ENCODE measurements around the gene SETBP1. TPM values are rescaled to one million over a fixed set of nuclear protein-coding genes. Genes with fewer than 3 reads are reported as not detected.

SETBP1 gene
- total RNA-seq, 1 experiment from 2014 or later = 9.6 TPM

GRCh38 chr18:45057955-45058600 is 377.4 kb downstream of the SETBP1 start:
- DNase-seq (ENCODE audit: low spot score) (no peak), ATAC-seq (no peak)
- ChIA-PET POLR2A (no interaction called here), CTCF (no interaction called here)
- no peaks in the 10 kb centered on the region for H3K9me3 Mint-ChIP-seq
- TF ChIP-seq SOX15 (CRISPR knock-in tag; IDR thresholded peaks at IDR 0.05) (no peak), USF2 (CRISPR knock-in tag; IDR thresholded peaks at IDR 0.05) (no peak), ZSCAN18 (CRISPR knock-in tag; IDR thresholded peaks at IDR 0.05) (no peak), ARID4B (CRISPR knock-in tag; IDR thresholded peaks at IDR 0.05; ENCODE audit: borderline replicate concordance) (no peak), NFYB (CRISPR knock-in tag; conservative IDR thresholded peaks at IDR 0.05; ENCODE audit: low read depth) (no peak), NR1H2 (CRISPR knock-in tag; IDR thresholded peaks at IDR 0.05) (no peak), ZNF232 (CRISPR knock-in tag; IDR thresholded peaks at IDR 0.05) (no peak), RELA (CRISPR knock-in tag; IDR thresholded peaks at IDR 0.05; ENCODE audit: borderline replicate concordance) (no peak), ZNF425 (CRISPR knock-in tag; conservative IDR thresholded peaks at IDR 0.05) (no peak), ZNF416 (CRISPR knock-in tag; IDR thresholded peaks at IDR 0.05) (no peak), NFE2L1 (CRISPR knock-in tag; IDR thresholded peaks at IDR 0.05) (no peak), ZBTB21 (CRISPR knock-in tag; IDR thresholded peaks at IDR 0.05; ENCODE audit: borderline replicate concordance) (no peak), ZMAT4 (CRISPR knock-in tag; IDR thresholded peaks at IDR 0.05) (no peak)
- H3K4me1 Mint-ChIP-seq = peaks cover 6% of the 10 kb centered on the region
- no peaks in the 10 kb centered on the region for H3K27me3 Mint-ChIP-seq (ENCODE audit: low read depth)
- H3K27ac Mint-ChIP-seq = no peak overlapping the region
- no peak overlapping the region for H3K4me3 Mint-ChIP-seq
- H3K36me3 Mint-ChIP-seq = no peaks in the 10 kb centered on the region

GRCh38 chr18:45059695-45060094 is 379.0 kb downstream of the SETBP1 start:
- Mint-ChIP-seq H3K9me3 (no peaks in the 10 kb centered on the region), H3K4me3 (no peak overlapping the region), H3K27ac (no peak overlapping the region), H3K27me3 (ENCODE audit: low read depth) (no peaks in the 10 kb centered on the region), H3K36me3 (no peaks in the 10 kb centered on the region), H3K4me1 (peaks cover 6% of the 10 kb centered on the region)
- DNase-seq (ENCODE audit: low spot score) (no peak), ATAC-seq (no peak)
- ChIA-PET POLR2A (no interaction called here), CTCF (no interaction called here)
- TF ChIP-seq AFF4 (CRISPR knock-in tag; IDR thresholded peaks at IDR 0.05; ENCODE audit: borderline replicate concordance) (no peak), ELF4 (CRISPR knock-in tag; IDR thresholded peaks at IDR 0.05; ENCODE audit: low read depth) (no peak), E2F4 (CRISPR knock-in tag; IDR thresholded peaks at IDR 0.05; ENCODE audit: borderline replicate concordance, low read depth) (no peak), E2F1 (CRISPR knock-in tag; IDR thresholded peaks at IDR 0.05) (no peak)
